ENCODE measurements around the gene CALR.

DNA sequence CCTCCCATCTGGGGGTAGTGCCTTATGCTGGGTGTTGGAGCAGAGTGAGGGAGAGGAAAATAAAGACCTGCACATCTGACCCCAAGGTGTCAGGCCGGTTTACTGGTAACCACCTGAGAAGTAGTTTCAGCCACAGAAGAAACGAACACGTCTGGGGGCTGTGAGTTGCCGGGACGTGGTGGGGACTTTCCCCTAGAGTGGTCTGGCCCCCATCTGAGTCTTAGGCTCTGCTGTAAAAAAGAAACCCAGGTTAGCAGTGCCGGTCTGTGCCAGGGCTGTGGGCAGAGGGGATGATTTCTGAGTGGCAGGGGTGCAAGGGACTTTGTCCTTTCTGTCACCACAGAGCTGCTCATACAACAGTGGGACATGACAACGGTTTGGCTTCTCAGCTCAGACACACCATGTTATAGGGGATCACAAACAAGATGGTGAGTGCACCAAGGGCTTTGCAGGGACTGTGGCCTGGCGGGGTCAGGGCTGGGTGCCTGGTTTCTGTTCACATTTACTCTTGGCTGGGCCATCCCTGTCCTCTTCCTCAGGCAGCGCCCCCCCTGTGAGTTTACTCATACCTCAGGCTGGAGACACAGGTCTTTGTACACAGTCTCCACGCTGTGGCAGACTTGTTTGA lies 38.4 kb upstream of the CALR start:
- TF ChIP-seq CTCF (IDR thresholded peaks at IDR 0.05; ENCODE audit: extremely low read depth in 1 of 2, insufficient read depth in 1 of 2, low read depth in 1 of 2, low read length in 2 of 2), result no peak
- TF ChIP-seq MYC (IDR thresholded peaks at IDR 0.05; ENCODE audit: low read depth, low read length), result no peak
- no peak for TF ChIP-seq POLR2AphosphoS5 (IDR thresholded peaks at IDR 0.05; ENCODE audit: insufficient read depth, low read depth, low read length)
- no peak for TF ChIP-seq EZH2 (IDR thresholded peaks at IDR 0.05; ENCODE audit: borderline replicate concordance, low read depth, low read length, severe bottlenecking)
- no peak for TF ChIP-seq POLR2A (IDR thresholded peaks at IDR 0.05; ENCODE audit: low read depth, low read length)

All from endothelial cell of umbilical vein (primary cell).